ENCODE results near the gene PPP1R37.

Gene PPP1R37

DNA sequence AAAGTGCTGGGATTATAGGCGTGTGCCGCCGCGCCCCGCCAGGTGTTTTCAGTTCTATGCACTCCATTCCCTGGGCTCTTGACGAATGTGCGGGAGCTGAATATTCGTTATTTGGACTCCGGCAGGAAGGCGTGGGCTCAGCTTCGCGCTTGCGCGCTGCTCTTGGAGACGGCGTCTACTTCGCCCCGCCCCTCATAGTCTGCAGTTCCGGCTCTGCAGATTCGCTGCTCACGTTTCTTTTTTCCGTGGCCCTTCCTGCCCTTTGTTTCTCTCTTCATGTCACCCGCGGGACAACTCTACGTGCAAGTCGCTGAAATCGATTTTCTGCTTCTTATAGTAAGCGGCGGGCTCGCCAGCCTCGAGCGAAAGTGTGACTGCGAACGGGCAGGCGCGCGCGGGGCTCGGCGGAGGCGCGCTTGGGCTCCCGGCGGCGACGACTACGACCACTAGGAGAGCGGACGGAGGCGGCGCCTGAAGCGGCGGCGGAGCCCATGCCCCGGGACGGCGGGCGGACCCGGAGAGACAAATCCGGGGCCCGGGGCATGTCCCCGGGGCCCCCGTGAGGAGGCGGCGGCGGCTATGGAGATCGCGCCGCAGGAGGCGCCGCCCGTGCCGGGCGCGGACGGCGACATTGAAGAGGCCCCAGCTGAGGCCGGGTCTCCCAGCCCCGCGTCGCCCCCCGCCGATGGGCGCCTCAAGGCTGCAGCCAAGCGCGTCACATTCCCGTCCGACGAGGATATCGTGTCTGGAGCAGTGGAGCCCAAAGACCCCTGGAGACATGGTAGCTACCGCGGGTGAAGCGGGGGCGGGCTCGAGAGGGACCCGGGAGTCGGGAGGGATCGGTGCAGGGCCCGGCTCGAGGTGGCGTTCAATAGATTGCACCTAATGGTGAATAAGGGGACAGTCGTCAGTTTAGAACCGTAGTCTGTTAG, at the start of gene PPP1R37 (continued):
- TF ChIP-seq, protein P1, sequence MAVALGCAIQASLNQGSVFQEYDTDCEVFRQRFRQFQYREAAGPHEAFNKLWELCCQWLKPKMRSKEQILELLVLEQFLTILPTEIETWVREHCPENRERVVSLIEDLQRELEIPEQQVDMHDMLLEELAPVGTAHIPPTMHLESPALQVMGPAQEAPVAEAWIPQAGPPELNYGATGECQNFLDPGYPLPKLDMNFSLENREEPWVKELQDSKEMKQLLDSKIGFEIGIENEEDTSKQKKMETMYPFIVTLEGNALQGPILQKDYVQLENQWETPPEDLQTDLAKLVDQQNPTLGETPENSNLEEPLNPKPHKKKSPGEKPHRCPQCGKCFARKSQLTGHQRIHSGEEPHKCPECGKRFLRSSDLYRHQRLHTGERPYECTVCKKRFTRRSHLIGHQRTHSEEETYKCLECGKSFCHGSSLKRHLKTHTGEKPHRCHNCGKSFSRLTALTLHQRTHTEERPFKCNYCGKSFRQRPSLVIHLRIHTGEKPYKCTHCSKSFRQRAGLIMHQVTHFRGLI (tag by site-specific recombination; IDR thresholded peaks at IDR 0.05) = peak; percentile 88
- TF ChIP-seq, protein P2, sequence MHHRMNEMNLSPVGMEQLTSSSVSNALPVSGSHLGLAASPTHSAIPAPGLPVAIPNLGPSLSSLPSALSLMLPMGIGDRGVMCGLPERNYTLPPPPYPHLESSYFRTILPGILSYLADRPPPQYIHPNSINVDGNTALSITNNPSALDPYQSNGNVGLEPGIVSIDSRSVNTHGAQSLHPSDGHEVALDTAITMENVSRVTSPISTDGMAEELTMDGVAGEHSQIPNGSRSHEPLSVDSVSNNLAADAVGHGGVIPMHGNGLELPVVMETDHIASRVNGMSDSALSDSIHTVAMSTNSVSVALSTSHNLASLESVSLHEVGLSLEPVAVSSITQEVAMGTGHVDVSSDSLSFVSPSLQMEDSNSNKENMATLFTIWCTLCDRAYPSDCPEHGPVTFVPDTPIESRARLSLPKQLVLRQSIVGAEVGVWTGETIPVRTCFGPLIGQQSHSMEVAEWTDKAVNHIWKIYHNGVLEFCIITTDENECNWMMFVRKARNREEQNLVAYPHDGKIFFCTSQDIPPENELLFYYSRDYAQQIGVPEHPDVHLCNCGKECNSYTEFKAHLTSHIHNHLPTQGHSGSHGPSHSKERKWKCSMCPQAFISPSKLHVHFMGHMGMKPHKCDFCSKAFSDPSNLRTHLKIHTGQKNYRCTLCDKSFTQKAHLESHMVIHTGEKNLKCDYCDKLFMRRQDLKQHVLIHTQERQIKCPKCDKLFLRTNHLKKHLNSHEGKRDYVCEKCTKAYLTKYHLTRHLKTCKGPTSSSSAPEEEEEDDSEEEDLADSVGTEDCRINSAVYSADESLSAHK (tag by site-specific recombination; IDR thresholded peaks at IDR 0.05) = peak; percentile 68
- 0 out of 2 replicates have a peak, but pooled peaks have one; percentile 14 for TF ChIP-seq REST (tag by site-specific recombination; IDR thresholded peaks at IDR 0.05)
- TF ChIP-seq ZNF558 (tag by site-specific recombination; IDR thresholded peaks at IDR 0.05) = no peak
- peak; percentile 90 for TF ChIP-seq ZBTB7A (tag by site-specific recombination; IDR thresholded peaks at IDR 0.05; ENCODE audit: low read depth)
- no peak for TF ChIP-seq ZNF621 (tag by site-specific recombination; IDR thresholded peaks at IDR 0.05)
- TF ChIP-seq, protein P3, sequence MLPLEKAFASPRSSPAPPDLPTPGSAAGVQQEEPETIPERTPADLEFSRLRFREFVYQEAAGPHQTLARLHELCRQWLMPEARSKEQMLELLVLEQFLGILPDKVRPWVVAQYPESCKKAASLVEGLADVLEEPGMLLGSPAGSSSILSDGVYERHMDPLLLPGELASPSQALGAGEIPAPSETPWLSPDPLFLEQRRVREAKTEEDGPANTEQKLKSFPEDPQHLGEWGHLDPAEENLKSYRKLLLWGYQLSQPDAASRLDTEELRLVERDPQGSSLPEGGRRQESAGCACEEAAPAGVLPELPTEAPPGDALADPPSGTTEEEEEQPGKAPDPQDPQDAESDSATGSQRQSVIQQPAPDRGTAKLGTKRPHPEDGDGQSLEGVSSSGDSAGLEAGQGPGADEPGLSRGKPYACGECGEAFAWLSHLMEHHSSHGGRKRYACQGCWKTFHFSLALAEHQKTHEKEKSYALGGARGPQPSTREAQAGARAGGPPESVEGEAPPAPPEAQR (tag by site-specific recombination; IDR thresholded peaks at IDR 0.05) = peak; percentile 94
- TF ChIP-seq ZNF391 (tag by site-specific recombination; IDR thresholded peaks at IDR 0.05; ENCODE audit: borderline replicate concordance, low read depth) = peak; percentile 70; the same call in 1 of the 2 replicates
- TF ChIP-seq ZNF138 (tag by site-specific recombination; IDR thresholded peaks at IDR 0.05; ENCODE audit: borderline replicate concordance) = no peak
- TF ChIP-seq ZNF16 (tag by site-specific recombination; IDR thresholded peaks at IDR 0.05; ENCODE audit: low read depth) = no peak
- no peak; the same call in 1 of the 2 replicates for TF ChIP-seq ZBTB48 (tag by site-specific recombination; IDR thresholded peaks at IDR 0.05)
- TF ChIP-seq ZNF146 (tag by site-specific recombination; IDR thresholded peaks at IDR 0.05) = no peak
- no peak for TF ChIP-seq TCF7L2 (IDR thresholded peaks at IDR 0.05; ENCODE audit: borderline replicate concordance, low read depth, low read length)
- TF ChIP-seq AEBP2 (tag by site-specific recombination; IDR thresholded peaks at IDR 0.05; ENCODE audit: borderline replicate concordance) = no peak
- no peak for TF ChIP-seq ZNF670 (tag by site-specific recombination; IDR thresholded peaks at IDR 0.05; ENCODE audit: low read depth)
- TF ChIP-seq HOXC10 (CRISPR knock-in tag; IDR thresholded peaks at IDR 0.05) = no peak
- TF ChIP-seq PATZ1 (tag by site-specific recombination; IDR thresholded peaks at IDR 0.05) = peak; percentile 57
- TF ChIP-seq ZBTB6 (tag by site-specific recombination; IDR thresholded peaks at IDR 0.05) = peak; percentile 59; the same call in 1 of the 2 replicates
- no peak for TF ChIP-seq ZNF596 (tag by site-specific recombination; IDR thresholded peaks at IDR 0.05)
- TF ChIP-seq ZBTB8A (tag by site-specific recombination; IDR thresholded peaks at IDR 0.05) = peak; percentile 56
- no peak for TF ChIP-seq RBAK (tag by site-specific recombination; IDR thresholded peaks at IDR 0.05)
- TF ChIP-seq ZNF292 (tag by site-specific recombination; IDR thresholded peaks at IDR 0.05; ENCODE audit: borderline replicate concordance, low read depth) = no peak
- peak; percentile 71; the same call in 1 of the 2 replicates for TF ChIP-seq ZNF335 (tag by site-specific recombination; conservative IDR thresholded peaks at IDR 0.05)
- no peak for TF ChIP-seq ZNF677 (tag by site-specific recombination; IDR thresholded peaks at IDR 0.05)

All from HEK293 (cell line).